ENCODE data around the gene CTNNA3.

CTNNA3 gene

GRCh38 chr10:66572700-66573099 lies 1123.3 kb downstream of the CTNNA3 start:
- no peak overlapping the region for H3K4me3 ChIP-seq (ENCODE audit: low read length)
- no peaks in the 10 kb centered on the region for H3K9me3 ChIP-seq (ENCODE audit: insufficient read depth, low read depth, low read length)
- H3K27me3 ChIP-seq (ENCODE audit: insufficient read depth, low read length): no peaks in the 10 kb centered on the region
- no peak overlapping the region for H3K9ac ChIP-seq (ENCODE audit: low read depth, low read length)
- H3K27ac ChIP-seq (ENCODE audit: low read length): no peak overlapping the region
- H3K4me1 ChIP-seq (ENCODE audit: insufficient read depth, low read length): 0 out of 2 replicates have a peak, but pooled peaks cover 3% of the 10 kb centered on the region
- H3K36me3 ChIP-seq (ENCODE audit: insufficient read depth, low read depth, low read length): no peaks in the 10 kb centered on the region

GRCh38 chr10:66565999-66566398 lies 1130.0 kb downstream of the CTNNA3 start:
- Histone ChIP-seq H3K36me3 (ENCODE audit: insufficient read depth, low read depth, low read length) (no peaks in the 10 kb centered on the region), H3K4me1 (ENCODE audit: insufficient read depth, low read length) (no peaks in the 10 kb centered on the region), H3K4me3 (ENCODE audit: low read length) (no peak overlapping the region), H3K9ac (ENCODE audit: low read depth, low read length) (no peak overlapping the region), H3K27ac (ENCODE audit: low read length) (no peak overlapping the region), H3K9me3 (ENCODE audit: insufficient read depth, low read depth, low read length) (no peaks in the 10 kb centered on the region), H3K27me3 (ENCODE audit: insufficient read depth, low read length) (no peaks in the 10 kb centered on the region)

- Histone ChIP-seq H3K36me3 (ENCODE audit: insufficient read depth, low read depth, low read length) (no peaks in the 10 kb centered on the region), H3K9me3 (ENCODE audit: insufficient read depth, low read depth, low read length) (no peaks in the 10 kb centered on the region), H3K9ac (ENCODE audit: low read depth, low read length) (no peak overlapping the region), H3K4me1 (ENCODE audit: insufficient read depth, low read length) (no peaks in the 10 kb centered on the region), H3K4me3 (ENCODE audit: low read length) (no peak overlapping the region), H3K27me3 (ENCODE audit: insufficient read depth, low read length) (no peaks in the 10 kb centered on the region), H3K27ac (ENCODE audit: low read length) (no peak overlapping the region)
These were observed 1131.7 kb downstream of the CTNNA3 start for GRCh38 chr10:66564287-66564686.

- Histone ChIP-seq H3K27me3 (ENCODE audit: insufficient read depth, low read length) (no peaks in the 10 kb centered on the region), H3K4me1 (ENCODE audit: insufficient read depth, low read length) (no peaks in the 10 kb centered on the region), H3K9me3 (ENCODE audit: insufficient read depth, low read depth, low read length) (no peaks in the 10 kb centered on the region), H3K36me3 (ENCODE audit: insufficient read depth, low read depth, low read length) (no peaks in the 10 kb centered on the region), H3K9ac (ENCODE audit: low read depth, low read length) (no peak overlapping the region), H3K4me3 (ENCODE audit: low read length) (no peak overlapping the region), H3K27ac (ENCODE audit: low read length) (no peak overlapping the region)
These were observed 1140.9 kb downstream of the CTNNA3 start for GRCh38 chr10:66555061-66555460.

GRCh38 chr10:66552331-66552730 lies 1143.7 kb downstream of the CTNNA3 start:
- Histone ChIP-seq H3K27ac (ENCODE audit: low read length) (no peak overlapping the region), H3K36me3 (ENCODE audit: insufficient read depth, low read depth, low read length) (no peaks in the 10 kb centered on the region), H3K27me3 (ENCODE audit: insufficient read depth, low read length) (no peaks in the 10 kb centered on the region), H3K4me3 (ENCODE audit: low read length) (no peak overlapping the region), H3K9ac (ENCODE audit: low read depth, low read length) (no peak overlapping the region), H3K4me1 (ENCODE audit: insufficient read depth, low read length) (no peaks in the 10 kb centered on the region), H3K9me3 (ENCODE audit: insufficient read depth, low read depth, low read length) (no peaks in the 10 kb centered on the region)

GRCh38 chr10:66550351-66550750 lies 1145.6 kb downstream of the CTNNA3 start:
- no peak overlapping the region for H3K9ac ChIP-seq (ENCODE audit: low read depth, low read length)
- no peak overlapping the region for H3K4me3 ChIP-seq (ENCODE audit: low read length)
- H3K36me3 ChIP-seq (ENCODE audit: insufficient read depth, low read depth, low read length): no peaks in the 10 kb centered on the region
- H3K9me3 ChIP-seq (ENCODE audit: insufficient read depth, low read depth, low read length): no peaks in the 10 kb centered on the region
- no peaks in the 10 kb centered on the region for H3K27me3 ChIP-seq (ENCODE audit: insufficient read depth, low read length)
- no peaks in the 10 kb centered on the region for H3K4me1 ChIP-seq (ENCODE audit: insufficient read depth, low read length)
- H3K27ac ChIP-seq (ENCODE audit: low read length): no peak overlapping the region

GRCh38 chr10:66538908-66539307 lies 1157.1 kb downstream of the CTNNA3 start:
- H3K9ac ChIP-seq (ENCODE audit: low read depth, low read length): no peak overlapping the region
- H3K9me3 ChIP-seq (ENCODE audit: insufficient read depth, low read depth, low read length): no peaks in the 10 kb centered on the region
- H3K36me3 ChIP-seq (ENCODE audit: insufficient read depth, low read depth, low read length): no peaks in the 10 kb centered on the region
- no peaks in the 10 kb centered on the region for H3K27me3 ChIP-seq (ENCODE audit: insufficient read depth, low read length)
- no peak overlapping the region for H3K27ac ChIP-seq (ENCODE audit: low read length)
- H3K4me1 ChIP-seq (ENCODE audit: insufficient read depth, low read length): no peaks in the 10 kb centered on the region
- no peak overlapping the region for H3K4me3 ChIP-seq (ENCODE audit: low read length)

GRCh38 chr10:66538371-66538770 lies 1157.6 kb downstream of the CTNNA3 start:
- Histone ChIP-seq H3K36me3 (ENCODE audit: insufficient read depth, low read depth, low read length) (no peaks in the 10 kb centered on the region), H3K27ac (ENCODE audit: low read length) (no peak overlapping the region), H3K9me3 (ENCODE audit: insufficient read depth, low read depth, low read length) (no peaks in the 10 kb centered on the region), H3K27me3 (ENCODE audit: insufficient read depth, low read length) (no peaks in the 10 kb centered on the region), H3K4me3 (ENCODE audit: low read length) (no peak overlapping the region), H3K9ac (ENCODE audit: low read depth, low read length) (no peak overlapping the region), H3K4me1 (ENCODE audit: insufficient read depth, low read length) (no peaks in the 10 kb centered on the region)

GRCh38 chr10:66537186-66537585 lies 1158.8 kb downstream of the CTNNA3 start:
- Histone ChIP-seq H3K27me3 (ENCODE audit: insufficient read depth, low read length) (no peaks in the 10 kb centered on the region), H3K4me1 (ENCODE audit: insufficient read depth, low read length) (no peaks in the 10 kb centered on the region), H3K27ac (ENCODE audit: low read length) (no peak overlapping the region), H3K36me3 (ENCODE audit: insufficient read depth, low read depth, low read length) (no peaks in the 10 kb centered on the region), H3K9ac (ENCODE audit: low read depth, low read length) (no peak overlapping the region), H3K9me3 (ENCODE audit: insufficient read depth, low read depth, low read length) (no peaks in the 10 kb centered on the region), H3K4me3 (ENCODE audit: low read length) (no peak overlapping the region)

- no peaks in the 10 kb centered on the region for H3K4me1 ChIP-seq (ENCODE audit: insufficient read depth, low read length)
- no peaks in the 10 kb centered on the region for H3K36me3 ChIP-seq (ENCODE audit: insufficient read depth, low read depth, low read length)
- H3K27ac ChIP-seq (ENCODE audit: low read length): no peak overlapping the region
- H3K9ac ChIP-seq (ENCODE audit: low read depth, low read length): no peak overlapping the region
- no peaks in the 10 kb centered on the region for H3K9me3 ChIP-seq (ENCODE audit: insufficient read depth, low read depth, low read length)
- no peaks in the 10 kb centered on the region for H3K27me3 ChIP-seq (ENCODE audit: insufficient read depth, low read length)
- no peak overlapping the region for H3K4me3 ChIP-seq (ENCODE audit: low read length)
These were observed 1160.6 kb downstream of the CTNNA3 start for GRCh38 chr10:66535439-66535838.

GRCh38 chr10:66534866-66535265 lies 1161.1 kb downstream of the CTNNA3 start:
- Histone ChIP-seq H3K9ac (ENCODE audit: low read depth, low read length) (no peak overlapping the region), H3K4me3 (ENCODE audit: low read length) (no peak overlapping the region), H3K27ac (ENCODE audit: low read length) (no peak overlapping the region), H3K27me3 (ENCODE audit: insufficient read depth, low read length) (no peaks in the 10 kb centered on the region), H3K36me3 (ENCODE audit: insufficient read depth, low read depth, low read length) (no peaks in the 10 kb centered on the region), H3K4me1 (ENCODE audit: insufficient read depth, low read length) (no peaks in the 10 kb centered on the region), H3K9me3 (ENCODE audit: insufficient read depth, low read depth, low read length) (no peaks in the 10 kb centered on the region)

- H3K36me3 ChIP-seq (ENCODE audit: insufficient read depth, low read depth, low read length): no peaks in the 10 kb centered on the region
- no peaks in the 10 kb centered on the region for H3K4me1 ChIP-seq (ENCODE audit: insufficient read depth, low read length)
- H3K9me3 ChIP-seq (ENCODE audit: insufficient read depth, low read depth, low read length): no peaks in the 10 kb centered on the region
- H3K9ac ChIP-seq (ENCODE audit: low read depth, low read length): no peak overlapping the region
- no peaks in the 10 kb centered on the region for H3K27me3 ChIP-seq (ENCODE audit: insufficient read depth, low read length)
- H3K4me3 ChIP-seq (ENCODE audit: low read length): no peak overlapping the region
- no peak overlapping the region for H3K27ac ChIP-seq (ENCODE audit: low read length)
These were observed 1174.5 kb downstream of the CTNNA3 start for GRCh38 chr10:66521506-66521905.

GRCh38 chr10:66519616-66520015 lies 1176.4 kb downstream of the CTNNA3 start:
- Histone ChIP-seq H3K27ac (ENCODE audit: low read length) (no peak overlapping the region), H3K36me3 (ENCODE audit: insufficient read depth, low read depth, low read length) (no peaks in the 10 kb centered on the region), H3K4me1 (ENCODE audit: insufficient read depth, low read length) (no peaks in the 10 kb centered on the region), H3K9me3 (ENCODE audit: insufficient read depth, low read depth, low read length) (no peaks in the 10 kb centered on the region), H3K27me3 (ENCODE audit: insufficient read depth, low read length) (no peaks in the 10 kb centered on the region), H3K4me3 (ENCODE audit: low read length) (no peak overlapping the region), H3K9ac (ENCODE audit: low read depth, low read length) (no peak overlapping the region)
